Measurements from ENCODE around the gene FAM131A. TPM values are rescaled to one million over a fixed set of nuclear protein-coding genes. Genes with fewer than 3 reads are reported as not detected.

Gene FAM131A
- total RNA-seq, 4 donors from 2014 or later: 13.2 to 42.6 (median 36.8) TPM

DNA sequence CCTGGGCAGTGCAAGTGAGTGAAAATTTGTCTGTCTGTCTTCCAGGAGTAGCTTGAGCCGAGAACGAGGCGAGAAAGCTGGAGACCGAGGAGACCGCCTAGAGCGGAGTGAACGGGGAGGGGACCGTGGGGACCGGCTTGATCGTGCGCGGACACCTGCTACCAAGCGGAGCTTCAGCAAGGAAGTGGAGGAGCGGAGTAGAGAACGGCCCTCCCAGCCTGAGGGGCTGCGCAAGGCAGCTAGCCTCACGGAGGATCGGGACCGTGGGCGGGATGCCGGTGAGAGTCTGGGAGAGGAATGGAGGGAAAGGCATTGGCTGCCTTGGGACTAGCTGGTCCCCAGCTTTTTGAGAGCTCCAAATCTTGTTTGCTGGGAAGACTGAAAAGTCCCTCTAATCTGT lies 10.2 kb upstream of the FAM131A start:
- Histone ChIP-seq H3K27me3 (no peaks in the 10 kb centered on the region), H3K27ac (no peak overlapping the region), H3K4me1 (no peaks in the 10 kb centered on the region), H3K4me3 (no peak overlapping the region), H3K36me3 (no peaks in the 10 kb centered on the region), H3K9me3 (no peaks in the 10 kb centered on the region)
- no peak for DNase-seq
- TF ChIP-seq, protein P1, sequence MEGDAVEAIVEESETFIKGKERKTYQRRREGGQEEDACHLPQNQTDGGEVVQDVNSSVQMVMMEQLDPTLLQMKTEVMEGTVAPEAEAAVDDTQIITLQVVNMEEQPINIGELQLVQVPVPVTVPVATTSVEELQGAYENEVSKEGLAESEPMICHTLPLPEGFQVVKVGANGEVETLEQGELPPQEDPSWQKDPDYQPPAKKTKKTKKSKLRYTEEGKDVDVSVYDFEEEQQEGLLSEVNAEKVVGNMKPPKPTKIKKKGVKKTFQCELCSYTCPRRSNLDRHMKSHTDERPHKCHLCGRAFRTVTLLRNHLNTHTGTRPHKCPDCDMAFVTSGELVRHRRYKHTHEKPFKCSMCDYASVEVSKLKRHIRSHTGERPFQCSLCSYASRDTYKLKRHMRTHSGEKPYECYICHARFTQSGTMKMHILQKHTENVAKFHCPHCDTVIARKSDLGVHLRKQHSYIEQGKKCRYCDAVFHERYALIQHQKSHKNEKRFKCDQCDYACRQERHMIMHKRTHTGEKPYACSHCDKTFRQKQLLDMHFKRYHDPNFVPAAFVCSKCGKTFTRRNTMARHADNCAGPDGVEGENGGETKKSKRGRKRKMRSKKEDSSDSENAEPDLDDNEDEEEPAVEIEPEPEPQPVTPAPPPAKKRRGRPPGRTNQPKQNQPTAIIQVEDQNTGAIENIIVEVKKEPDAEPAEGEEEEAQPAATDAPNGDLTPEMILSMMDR (IDR thresholded peaks at IDR 0.05): no peak
- no peak for TF ChIP-seq POLR2A (IDR thresholded peaks at IDR 0.05)
- intact Hi-C loops (cut with DNase I; ENCODE audit: low total_unique reads): no loop called here

DNA sequence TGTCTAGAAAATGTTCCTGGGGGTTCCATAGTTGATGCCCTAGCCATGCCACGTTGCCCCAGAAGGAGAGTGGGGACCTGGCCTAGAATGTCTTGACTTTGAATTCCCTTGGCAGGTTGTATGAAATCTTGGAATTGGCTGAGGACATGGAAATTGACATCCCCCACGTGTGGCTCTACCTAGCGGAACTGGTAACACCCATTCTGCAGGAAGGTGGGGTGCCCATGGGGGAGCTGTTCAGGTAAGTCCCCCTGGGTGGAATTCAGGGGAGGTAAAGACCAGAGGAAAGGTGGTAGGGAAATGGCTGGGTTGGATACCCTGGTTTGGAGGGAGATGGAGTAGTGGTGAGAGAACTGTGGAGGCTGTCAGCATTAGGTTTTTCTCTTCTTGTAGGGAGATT lies 8.9 kb upstream of the FAM131A start:
- intact Hi-C loops (cut with DNase I; ENCODE audit: low total_unique reads): no loop called here
- H3K27me3 ChIP-seq: no peaks in the 10 kb centered on the region
- no peak overlapping the region for H3K4me3 ChIP-seq
- H3K27ac ChIP-seq: no peak overlapping the region
- no peak for DNase-seq
- no peak for TF ChIP-seq POLR2A (IDR thresholded peaks at IDR 0.05)
- TF ChIP-seq, protein P1 (IDR thresholded peaks at IDR 0.05): no peak
- no peaks in the 10 kb centered on the region for H3K4me1 ChIP-seq
- H3K36me3 ChIP-seq: no peaks in the 10 kb centered on the region
- no peaks in the 10 kb centered on the region for H3K9me3 ChIP-seq

DNA sequence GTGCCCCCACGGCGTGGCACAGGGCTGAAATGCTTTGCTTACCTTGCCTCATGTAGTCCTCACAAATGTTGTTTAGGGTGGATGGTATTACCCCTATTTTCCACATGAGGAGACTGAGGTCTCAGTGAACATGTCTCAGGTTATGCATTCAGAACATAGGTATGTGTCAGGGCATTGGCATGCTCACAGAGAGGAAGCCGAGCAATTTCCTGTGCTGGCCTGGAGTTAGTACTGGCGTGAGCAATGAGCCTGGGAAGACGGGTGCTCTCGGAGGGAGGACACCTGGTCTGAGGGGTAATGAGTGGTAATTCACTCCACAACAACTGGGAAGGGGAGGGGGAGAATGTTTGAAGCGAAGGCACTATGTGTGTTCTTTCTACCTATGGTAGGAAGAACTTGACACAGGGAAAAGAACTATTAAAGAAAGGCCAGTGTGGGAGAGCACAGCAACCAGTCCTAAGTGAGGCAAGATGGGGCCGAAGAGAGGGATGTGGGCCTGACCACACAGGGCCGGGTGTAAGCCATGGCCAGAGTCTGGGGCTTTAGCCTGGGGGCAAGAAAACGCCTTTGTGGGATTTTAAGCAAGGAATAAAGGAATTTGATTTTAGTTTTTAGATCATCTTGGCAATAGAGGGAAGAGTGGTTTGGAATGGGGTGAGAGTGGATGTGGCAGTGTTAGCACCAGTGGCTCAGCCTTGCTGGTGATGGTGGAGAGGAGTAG lies 4.9 kb upstream of the FAM131A start:
- TF ChIP-seq, protein P1 (IDR thresholded peaks at IDR 0.05): no peak
- TF ChIP-seq POLR2A (IDR thresholded peaks at IDR 0.05): no peak
- no peaks in the 10 kb centered on the region for H3K9me3 ChIP-seq
- DNase-seq: no peak
- intact Hi-C loops (cut with DNase I; ENCODE audit: low total_unique reads): no loop called here
- H3K36me3 ChIP-seq: no peaks in the 10 kb centered on the region
- H3K27me3 ChIP-seq: no peaks in the 10 kb centered on the region
- H3K4me3 ChIP-seq: no peak overlapping the region
- H3K27ac ChIP-seq: peak overlapping the region in 1 of 2 donors; percentile 51
- H3K4me1 ChIP-seq: no peaks in the 10 kb centered on the region

DNA sequence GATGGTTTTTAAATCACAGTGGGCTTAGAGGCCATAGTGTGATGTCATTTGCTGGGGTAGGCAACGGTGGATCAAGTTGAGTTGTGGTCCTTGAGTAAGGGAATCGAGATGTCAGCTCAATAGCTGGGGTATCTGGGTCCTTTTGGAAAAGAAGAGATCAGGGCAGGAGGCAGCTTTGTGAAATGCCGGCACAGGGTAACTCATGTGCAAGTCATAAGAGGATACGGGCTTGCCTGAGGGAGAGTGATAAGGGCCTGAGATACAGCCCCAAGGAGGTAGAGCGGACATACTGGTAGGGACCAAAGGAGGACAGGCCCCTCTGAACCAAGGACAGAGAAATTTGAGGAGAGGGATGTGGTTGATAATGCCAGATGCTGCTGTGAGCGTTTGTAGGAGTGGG lies 4.2 kb upstream of the FAM131A start:
- no peak overlapping the region for H3K4me3 ChIP-seq
- H3K36me3 ChIP-seq: no peaks in the 10 kb centered on the region
- H3K9me3 ChIP-seq: no peaks in the 10 kb centered on the region
- DNase-seq: no peak
- TF ChIP-seq, protein P1 (IDR thresholded peaks at IDR 0.05): no peak
- TF ChIP-seq POLR2A (IDR thresholded peaks at IDR 0.05): no peak
- H3K4me1 ChIP-seq: peaks cover 3 to 6% of the 10 kb centered on the region in 2 donors
- no peaks in the 10 kb centered on the region for H3K27me3 ChIP-seq
- intact Hi-C loops (cut with DNase I; ENCODE audit: low total_unique reads): no loop called here
- peak overlapping the region in 1 of 2 donors; percentile 51 for H3K27ac ChIP-seq

DNA sequence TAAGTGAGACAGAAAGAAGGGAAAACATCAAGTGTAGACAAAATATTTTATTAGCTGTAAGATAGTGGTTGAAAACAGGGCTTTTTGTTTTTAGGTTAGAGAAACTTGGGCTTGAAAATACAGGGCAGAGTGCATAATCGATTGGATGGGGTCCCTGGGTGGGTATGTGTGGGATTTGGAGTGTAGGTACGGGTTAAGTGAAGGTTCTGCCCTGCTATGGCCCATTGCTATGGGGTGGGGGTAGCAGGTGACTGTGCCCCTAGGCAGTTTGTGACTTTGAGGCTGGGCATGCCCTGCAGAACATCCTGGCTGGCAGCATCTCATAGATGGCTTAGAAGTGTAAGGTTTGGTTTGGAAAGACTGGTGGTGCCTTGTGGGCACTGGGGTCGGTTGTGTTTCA lies 3.7 kb upstream of the FAM131A start:
- Histone ChIP-seq H3K4me3 (no peak overlapping the region), H3K9me3 (no peaks in the 10 kb centered on the region), H3K36me3 (no peaks in the 10 kb centered on the region), H3K27ac (no peak overlapping the region), H3K4me1 (peaks cover 6% of the 10 kb centered on the region in 2 donors), H3K27me3 (no peaks in the 10 kb centered on the region)
- TF ChIP-seq POLR2A (IDR thresholded peaks at IDR 0.05): no peak
- TF ChIP-seq, protein P1 (IDR thresholded peaks at IDR 0.05): no peak
- intact Hi-C loops (cut with DNase I; ENCODE audit: low total_unique reads): no loop called here
- DNase-seq: no peak
